Measurements from ENCODE around the gene ANKHD1.

DNA sequence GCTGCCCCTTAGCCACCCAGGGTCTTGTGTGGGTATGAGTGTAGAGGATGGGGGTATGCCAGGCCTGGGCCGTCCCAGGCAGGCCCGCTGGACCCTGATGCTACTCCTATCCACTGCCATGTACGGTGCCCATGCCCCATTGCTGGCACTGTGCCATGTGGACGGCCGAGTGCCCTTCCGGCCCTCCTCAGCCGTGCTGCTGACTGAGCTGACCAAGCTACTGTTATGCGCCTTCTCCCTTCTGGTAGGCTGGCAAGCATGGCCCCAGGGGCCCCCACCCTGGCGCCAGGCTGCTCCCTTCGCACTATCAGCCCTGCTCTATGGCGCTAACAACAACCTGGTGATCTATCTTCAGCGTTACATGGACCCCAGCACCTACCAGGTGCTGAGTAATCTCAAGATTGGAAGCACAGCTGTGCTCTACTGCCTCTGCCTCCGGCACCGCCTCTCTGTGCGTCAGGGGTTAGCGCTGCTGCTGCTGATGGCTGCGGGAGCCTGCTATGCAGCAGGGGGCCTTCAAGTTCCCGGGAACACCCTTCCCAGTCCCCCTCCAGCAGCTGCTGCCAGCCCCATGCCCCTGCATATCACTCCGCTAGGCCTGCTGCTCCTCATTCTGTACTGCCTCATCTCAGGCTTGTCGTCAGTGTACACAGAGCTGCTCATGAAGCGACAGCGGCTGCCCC lies 165.6 kb downstream of the ANKHD1 start:
- TF ChIP-seq, protein P1, sequence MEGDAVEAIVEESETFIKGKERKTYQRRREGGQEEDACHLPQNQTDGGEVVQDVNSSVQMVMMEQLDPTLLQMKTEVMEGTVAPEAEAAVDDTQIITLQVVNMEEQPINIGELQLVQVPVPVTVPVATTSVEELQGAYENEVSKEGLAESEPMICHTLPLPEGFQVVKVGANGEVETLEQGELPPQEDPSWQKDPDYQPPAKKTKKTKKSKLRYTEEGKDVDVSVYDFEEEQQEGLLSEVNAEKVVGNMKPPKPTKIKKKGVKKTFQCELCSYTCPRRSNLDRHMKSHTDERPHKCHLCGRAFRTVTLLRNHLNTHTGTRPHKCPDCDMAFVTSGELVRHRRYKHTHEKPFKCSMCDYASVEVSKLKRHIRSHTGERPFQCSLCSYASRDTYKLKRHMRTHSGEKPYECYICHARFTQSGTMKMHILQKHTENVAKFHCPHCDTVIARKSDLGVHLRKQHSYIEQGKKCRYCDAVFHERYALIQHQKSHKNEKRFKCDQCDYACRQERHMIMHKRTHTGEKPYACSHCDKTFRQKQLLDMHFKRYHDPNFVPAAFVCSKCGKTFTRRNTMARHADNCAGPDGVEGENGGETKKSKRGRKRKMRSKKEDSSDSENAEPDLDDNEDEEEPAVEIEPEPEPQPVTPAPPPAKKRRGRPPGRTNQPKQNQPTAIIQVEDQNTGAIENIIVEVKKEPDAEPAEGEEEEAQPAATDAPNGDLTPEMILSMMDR (IDR thresholded peaks at IDR 0.05): no peak
- no peak for TF ChIP-seq POLR2A (IDR thresholded peaks at IDR 0.05)

Measured in ovary (tissue), 3 donors.